GM12878 (cell line): ENCODE data around the gene ANKRD26. TPM values are rescaled to one million over a fixed set of nuclear protein-coding genes. Genes with fewer than 3 reads are reported as not detected.

ENCODE experiments used
- ATAC-seq: fragments of 200-7000 bp; cut with Tn5 transposase; 3 replicates; pipeline ENCODE4 v1.9.1; 2020; ENCODE audit warnings: mild to moderate bottlenecking, moderate library complexity
- BruUV-seq: library from RNA; stranded (reverse); fragments of 400-500 nt; replicated peaks from 2 replicates; lab custom pipeline; 2021; lab: Mats Ljungman, UMichigan
- CTCF ChIA-PET: fragments of 300-600 bp; sonication (Branson Sonifier 250); formaldehyde crosslinking; extraction: SDS; loops from one replicate; lab custom pipeline; 2021; ENCODE audit warnings: inconsistent platforms; lab: Yijun Ruan, JAX
- POLR2A ChIA-PET: fragments of 350-600 bp; formaldehyde crosslinking; extraction: SDS; loops from one replicate; lab custom pipeline; 2021; ENCODE audit warnings: inconsistent platforms; lab: Charles Lee
- RAD21 ChIA-PET: fragments of 300-600 bp; sonication (Branson Sonifier 250); formaldehyde crosslinking; loops from one replicate; lab custom pipeline; 2023; ENCODE audit warnings: antibody characterized with exemption; ENCODE audit not compliant: unreplicated experiment; lab: Charles Lee
- SMC1A ChIA-PET: fragments of 300-600 bp; sonication (Branson Sonifier 250); formaldehyde crosslinking; loops from one replicate; lab custom pipeline; 2023; ENCODE audit not compliant: unreplicated experiment, uncharacterized antibody; lab: Charles Lee
- DNase-seq: peaks from one replicate; pipeline ENCODE4 v3.0.0-alpha.2; 2011; ENCODE audit warnings: low read depth, low spot score
- FAIRE-seq: peaks from 3 replicates; lab custom pipeline; 2011; peaks lifted over from hg19 to GRCh38; lab: Jason Lieb, UNC
- H2AFZ ChIP-seq: 2 replicates; pipeline ENCODE4 v1.6.0; 2011; ENCODE audit warnings: low read depth, low read length, control low read depth; ENCODE audit not compliant: control insufficient read depth
- H3K27ac ChIP-seq: 2 replicates; pipeline ENCODE4 v1.5.1; 2011; ENCODE audit warnings: control low read depth; ENCODE audit not compliant: control insufficient read depth, insufficient read depth
- H3K27me3 ChIP-seq, 2 experiments: replicated peaks in 1 of 2; 2 replicates each; pipeline versions ENCODE4 v1.6.0 to v1.6.1; 2011; ENCODE audit warnings: low read length in 1 of 2; ENCODE audit not compliant: control insufficient read depth in 2 of 2, insufficient read depth in 2 of 2
- H3K36me3 ChIP-seq, 2 experiments: 2 replicates each; pipeline ENCODE4 v1.5.1; 2011; ENCODE audit warnings: low read length in 1 of 2; ENCODE audit not compliant: control insufficient read depth in 2 of 2, insufficient read depth in 2 of 2
- H3K4me1 ChIP-seq: 2 replicates; pipeline ENCODE4 v1.6.1; 2011; ENCODE audit warnings: mild to moderate bottlenecking, low read length, moderate library complexity, mixed read lengths; ENCODE audit not compliant: control insufficient read depth, insufficient read depth
- H3K4me2 ChIP-seq: 2 replicates; pipeline ENCODE4 v1.6.0; 2011; ENCODE audit warnings: control low read depth; ENCODE audit not compliant: control insufficient read depth, insufficient read depth
- H3K4me3 ChIP-seq: fragments of 200-600 bp; sonication (generic); 2 replicates; pipeline ENCODE4 v1.5.1; 2016
- H3K79me2 ChIP-seq: 2 replicates; pipeline ENCODE4 v1.6.0; 2011; ENCODE audit warnings: low read length; ENCODE audit not compliant: control insufficient read depth, insufficient read depth
- H3K9ac ChIP-seq: 2 replicates; pipeline ENCODE4 v1.8.0; 2011; ENCODE audit warnings: low read length, control low read depth, mixed read lengths; ENCODE audit not compliant: control insufficient read depth, insufficient read depth
- H3K9me3 ChIP-seq: replicated peaks from 3 replicates; pipeline ENCODE4 v1.5.1; 2011; ENCODE audit warnings: mild to moderate bottlenecking, low read length; ENCODE audit not compliant: control insufficient read depth, insufficient read depth
- H4K20me1 ChIP-seq: 2 replicates; pipeline ENCODE4 v1.6.0; 2011; ENCODE audit not compliant: control insufficient read depth, insufficient read depth
- IKZF2 ChIP-seq, 2 experiments: fragments of 450-650 bp; IDR thresholded peaks; 2 replicates each; pipeline ENCODE4 v1.6.1; 2017; ENCODE audit warnings: mild to moderate bottlenecking in 2 of 2, moderate library complexity in 2 of 2
- NR2C1 ChIP-seq: fragments of 450-650 bp; IDR thresholded peaks from 2 replicates; pipeline ENCODE4 v1.6.1; 2017; ENCODE audit warnings: antibody characterized with exemption, mild to moderate bottlenecking, moderate library complexity
- RAD51 ChIP-seq: fragments of 450-650 bp; IDR thresholded peaks from 2 replicates; pipeline ENCODE4 v1.6.1; 2016; ENCODE audit warnings: moderate library complexity, mild to moderate bottlenecking, inconsistent platforms
- SPI1 ChIP-seq: IDR thresholded peaks from 2 replicates; pipeline ENCODE4 v1.6.1; 2011; ENCODE audit warnings: low read depth, mild to moderate bottlenecking, low read length, moderate library complexity, borderline replicate concordance; ENCODE audit not compliant: insufficient read depth
- ZNF24 ChIP-seq: fragments of 450-650 bp; IDR thresholded peaks from 2 replicates; pipeline ENCODE4 v1.6.1; 2017; ENCODE audit warnings: antibody characterized with exemption, mild to moderate bottlenecking
- WGBS: methylation state at CpG from one replicate; pipeline ENCODE4 v1.1.6; 2016; ENCODE audit warnings: low lambda C conversion rate; ENCODE audit not compliant: insufficient replicate concordance, insufficient coverage; ENCODE audit errors: missing lambda C conversion rate; 5-methylcytosine and 5-hydroxymethylcytosine counted together
- in situ Hi-C: fragments of 300-500 bp; cut with MboI; formaldehyde crosslinking; loops from 9 replicates; pipeline ENCODE4 v1.14.3; 2018; ENCODE audit warnings: mixed read lengths
- intact Hi-C: fragments of 100-400 bp; cut with micrococcal nuclease; formaldehyde crosslinking; loops from one replicate; pipeline ENCODE4 v1.14.2; 2022; ENCODE audit not compliant: unreplicated experiment
- polyA plus RNA-seq, 11 experiments: library from polyadenylated mRNA; depleted of rRNA in 4 of 11; unstranded in 6 of 11; stranded (reverse) in 5 of 11; fragments of >200 nt; fragmentation: Nextera tagmentation in 4 of 11; fragmentation: Illumina TruSeq in 1 of 11; extraction: Ambion mirVana in 4 of 11; extraction: Trizol in 1 of 11; gene quantifications; 1 replicate in 1 of 11; 2 replicates in 10 of 11; pipeline versions ENCODE4 v1.2.1 to v1.2.3, GENCODE V29; 2011 to 2016; ENCODE audit warnings: inconsistent platforms in 2 of 11, missing spikeins in 2 of 11, low read depth in 1 of 11
- total RNA-seq, 4 experiments: library from RNA; depleted of rRNA in 3 of 4; stranded (reverse); fragments of >200 nt in 3 of 4; fragmentation: Illumina TruSeq in 1 of 4; extraction: Trizol in 1 of 4; gene quantifications; 2 replicates each; pipeline versions ENCODE4 v1.2.1 to v1.2.3, GENCODE V29; 2013 to 2021
- TF ChIP-seq, protein P1 (sequence below): fragments of 450-650 bp; IDR thresholded peaks from 2 replicates; pipeline ENCODE4 v1.6.1; 2017; ENCODE audit warnings: low read depth, mild to moderate bottlenecking, moderate library complexity
- TF ChIP-seq, protein P2 (sequence below): fragments of 450-650 bp; conservative IDR thresholded peaks from 2 replicates; pipeline ENCODE4 v1.6.1; 2017; ENCODE audit warnings: mild to moderate bottlenecking, moderate library complexity

The ANKRD26 gene
- total and polyA plus RNA-seq, 10 of the 15 experiments (the other 5 are each of a cell fraction or from before 2014, with no cell fraction given), result 2.3 to 12.0 (median 5.1) TPM

DNA sequence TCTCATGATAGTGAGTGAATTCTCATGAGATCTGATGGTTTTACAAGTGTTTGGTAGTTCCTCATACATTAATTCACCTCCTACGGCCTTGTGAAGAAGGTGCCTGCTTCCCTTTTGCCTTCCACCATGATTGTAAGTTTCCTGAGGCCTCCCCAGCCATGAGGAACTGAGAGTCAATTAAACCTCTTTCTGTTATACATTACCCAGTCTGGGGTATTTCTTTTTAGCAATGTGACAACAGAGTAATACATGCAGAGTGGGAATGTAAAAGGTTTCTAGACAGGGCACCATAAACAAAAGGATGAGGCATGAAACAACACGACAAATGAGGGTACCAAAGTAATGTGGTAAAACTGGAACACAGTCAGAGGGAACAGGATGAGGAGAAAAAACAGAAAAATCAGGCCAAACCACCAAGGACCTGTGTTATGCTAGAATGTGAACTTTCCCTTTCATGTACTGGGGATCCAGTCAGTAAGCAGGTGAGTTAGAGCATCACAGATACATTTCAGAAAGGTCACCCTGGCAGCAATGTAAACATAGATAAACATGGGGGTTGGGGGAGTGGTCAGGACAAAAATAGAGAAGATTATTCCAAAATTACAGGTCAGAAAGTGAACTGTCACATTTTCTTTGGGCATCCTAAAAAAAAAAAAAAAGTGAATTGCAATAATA, 31.9 kb downstream of the ANKRD26 start:
- POLR2A ChIA-PET, result interaction anchor here (0.7 to 0.9 kb wide), 2 partner anchors 16 to 70 kb away, joined by 3 read pairs; no protein-coding TSS in a partner anchor
- RAD21 ChIA-PET, result interaction anchor here (0.6 kb wide), 1 partner anchor 248 kb away, joined by 3 read pairs; no protein-coding TSS in a partner anchor

More for the DNA sequence above, 31.9 kb downstream of the ANKRD26 start:
- no peak overlapping the region for H3K4me3 ChIP-seq
- WGBS, result 48% methylated on average over 2 of the region's 2 CpGs
- FAIRE-seq (peak; percentile 54), DNase-seq (no peak), ATAC-seq (peak; percentile 47)
- H3K27me3 ChIP-seq, result no peaks in the 10 kb centered on the region
- H3K9ac ChIP-seq, result no peak overlapping the region
- peaks cover 5% of the 10 kb centered on the region; the same call in 1 of the 3 replicates for H3K9me3 ChIP-seq
- H4K20me1 ChIP-seq, result no peaks in the 10 kb centered on the region
- BruUV-seq, result no TSS peak
- in situ Hi-C loops (no loop called here), intact Hi-C loops (no loop called here)
- ChIA-PET CTCF (no interaction called here), SMC1A (no interaction called here)
- no peak overlapping the region for H3K4me2 ChIP-seq
- H3K27ac ChIP-seq, result no peak overlapping the region
- no peaks in the 10 kb centered on the region; the same call in 1 of the 2 replicates for H3K4me1 ChIP-seq
- H3K79me2 ChIP-seq, result no peaks in the 10 kb centered on the region
- peak; percentile 42; the same call in 1 of the 2 replicates for TF ChIP-seq SPI1
- TF ChIP-seq, protein P1, sequence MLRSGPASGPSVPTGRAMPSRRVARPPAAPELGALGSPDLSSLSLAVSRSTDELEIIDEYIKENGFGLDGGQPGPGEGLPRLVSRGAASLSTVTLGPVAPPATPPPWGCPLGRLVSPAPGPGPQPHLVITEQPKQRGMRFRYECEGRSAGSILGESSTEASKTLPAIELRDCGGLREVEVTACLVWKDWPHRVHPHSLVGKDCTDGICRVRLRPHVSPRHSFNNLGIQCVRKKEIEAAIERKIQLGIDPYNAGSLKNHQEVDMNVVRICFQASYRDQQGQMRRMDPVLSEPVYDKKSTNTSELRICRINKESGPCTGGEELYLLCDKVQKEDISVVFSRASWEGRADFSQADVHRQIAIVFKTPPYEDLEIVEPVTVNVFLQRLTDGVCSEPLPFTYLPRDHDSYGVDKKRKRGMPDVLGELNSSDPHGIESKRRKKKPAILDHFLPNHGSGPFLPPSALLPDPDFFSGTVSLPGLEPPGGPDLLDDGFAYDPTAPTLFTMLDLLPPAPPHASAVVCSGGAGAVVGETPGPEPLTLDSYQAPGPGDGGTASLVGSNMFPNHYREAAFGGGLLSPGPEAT, result 0 out of 2 replicates have a peak, but pooled peaks have one; percentile 15
- TF ChIP-seq ZNF24, result peak; percentile 77
- TF ChIP-seq RAD51, result no peak
- TF ChIP-seq, protein P2, sequence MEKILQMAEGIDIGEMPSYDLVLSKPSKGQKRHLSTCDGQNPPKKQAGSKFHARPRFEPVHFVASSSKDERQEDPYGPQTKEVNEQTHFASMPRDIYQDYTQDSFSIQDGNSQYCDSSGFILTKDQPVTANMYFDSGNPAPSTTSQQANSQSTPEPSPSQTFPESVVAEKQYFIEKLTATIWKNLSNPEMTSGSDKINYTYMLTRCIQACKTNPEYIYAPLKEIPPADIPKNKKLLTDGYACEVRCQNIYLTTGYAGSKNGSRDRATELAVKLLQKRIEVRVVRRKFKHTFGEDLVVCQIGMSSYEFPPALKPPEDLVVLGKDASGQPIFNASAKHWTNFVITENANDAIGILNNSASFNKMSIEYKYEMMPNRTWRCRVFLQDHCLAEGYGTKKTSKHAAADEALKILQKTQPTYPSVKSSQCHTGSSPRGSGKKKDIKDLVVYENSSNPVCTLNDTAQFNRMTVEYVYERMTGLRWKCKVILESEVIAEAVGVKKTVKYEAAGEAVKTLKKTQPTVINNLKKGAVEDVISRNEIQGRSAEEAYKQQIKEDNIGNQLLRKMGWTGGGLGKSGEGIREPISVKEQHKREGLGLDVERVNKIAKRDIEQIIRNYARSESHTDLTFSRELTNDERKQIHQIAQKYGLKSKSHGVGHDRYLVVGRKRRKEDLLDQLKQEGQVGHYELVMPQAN, result no peak
- TF ChIP-seq NR2C1, result no peak
- TF ChIP-seq IKZF2 (IDR thresholded peaks at IDR 0.05), result peak in 1 of 2 experiments; percentile 23; a peak in 1 of 4 replicates
- peaks cover 2 to 8% of the 10 kb centered on the region in 2 experiments for H3K36me3 ChIP-seq
- H2AFZ ChIP-seq, result no peak overlapping the region
